ENCODE measurements around the gene TAS2R30. TPM values are rescaled to one million over a fixed set of nuclear protein-coding genes. Genes with fewer than 3 reads are reported as not detected.

The TAS2R30 gene
- total and polyA plus RNA-seq, 9 of the 15 experiments (the other 6 are each of a cell fraction or from before 2014, with no cell fraction given): 0.11 to 4.0 (median 0.99) TPM; not detected in 3

- FAIRE-seq: no peak
- Histone ChIP-seq H3K4me3 (no peak overlapping the region), H3K4me2 (ENCODE audit: insufficient read depth, low read length) (no peak overlapping the region), H3K9ac (ENCODE audit: insufficient read depth in 1 of 2, low read depth in 2 of 2, low read length in 2 of 2) (no peak overlapping the region), H4K20me1 (replicated peaks; ENCODE audit: control insufficient read depth, insufficient read depth, low read length) (no peaks in the 10 kb centered on the region), H3K36me3 (ENCODE audit: control insufficient read depth, insufficient read depth, low read length) (no peaks in the 10 kb centered on the region), H3K27me3 (ENCODE audit: control insufficient read depth in 2 of 2, insufficient read depth in 2 of 2, low read length in 2 of 2) (no peaks in the 10 kb centered on the region), H3K4me1 (replicated peaks in 1 of 2; ENCODE audit: control insufficient read depth in 2 of 2, insufficient read depth in 2 of 2, low read length in 2 of 2) (no peaks in the 10 kb centered on the region), H3K27ac (ENCODE audit: extremely low read depth, low read depth, low read length) (no peak overlapping the region), H2AFZ (ENCODE audit: low read depth, low read length) (no peak overlapping the region), H3K9me1 (ENCODE audit: control insufficient read depth, insufficient read depth, low read length) (no peaks in the 10 kb centered on the region), H3K79me2 (ENCODE audit: control insufficient read depth, insufficient read depth, low read length) (peaks cover 33% of the 10 kb centered on the region), H3K9me3 (replicated peaks; ENCODE audit: control insufficient read depth, insufficient read depth, low read depth, low read length) (no peaks in the 10 kb centered on the region)
- intact Hi-C loops (cut with micrococcal nuclease): no loop called here
- ATAC-seq: no peak
- no TSS peak for BruUV-seq (replicated peaks)
- CTCF ChIA-PET (ENCODE audit: low intra/inter-chr PET ratio): no interaction called here
- in situ Hi-C loops (cut with MboI): no loop called here
- no peak for DNase-seq (ENCODE audit: extremely low read depth in 1 of 4, low spot score in 3 of 4)
- POLR2A ChIA-PET: no interaction called here
- WGBS (ENCODE audit: insufficient coverage, low coverage, missing lambda C conversion rate): 87% methylated on average over 2 of the region's 2 CpGs
- TF ChIP-seq, protein P1, sequence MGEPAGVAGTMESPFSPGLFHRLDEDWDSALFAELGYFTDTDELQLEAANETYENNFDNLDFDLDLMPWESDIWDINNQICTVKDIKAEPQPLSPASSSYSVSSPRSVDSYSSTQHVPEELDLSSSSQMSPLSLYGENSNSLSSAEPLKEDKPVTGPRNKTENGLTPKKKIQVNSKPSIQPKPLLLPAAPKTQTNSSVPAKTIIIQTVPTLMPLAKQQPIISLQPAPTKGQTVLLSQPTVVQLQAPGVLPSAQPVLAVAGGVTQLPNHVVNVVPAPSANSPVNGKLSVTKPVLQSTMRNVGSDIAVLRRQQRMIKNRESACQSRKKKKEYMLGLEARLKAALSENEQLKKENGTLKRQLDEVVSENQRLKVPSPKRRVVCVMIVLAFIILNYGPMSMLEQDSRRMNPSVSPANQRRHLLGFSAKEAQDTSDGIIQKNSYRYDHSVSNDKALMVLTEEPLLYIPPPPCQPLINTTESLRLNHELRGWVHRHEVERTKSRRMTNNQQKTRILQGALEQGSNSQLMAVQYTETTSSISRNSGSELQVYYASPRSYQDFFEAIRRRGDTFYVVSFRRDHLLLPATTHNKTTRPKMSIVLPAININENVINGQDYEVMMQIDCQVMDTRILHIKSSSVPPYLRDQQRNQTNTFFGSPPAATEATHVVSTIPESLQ (CRISPR knock-in tag; IDR thresholded peaks at IDR 0.05): no peak
- TF ChIP-seq HDGF (IDR thresholded peaks at IDR 0.05) (no peak), FUS (optimal IDR thresholded peaks at IDR 0.05; ENCODE audit: low read depth, low read length) (no peak), FOXK1 (CRISPR knock-in tag; IDR thresholded peaks at IDR 0.05; ENCODE audit: borderline replicate concordance) (no peak), ZNF398 (CRISPR knock-in tag; IDR thresholded peaks at IDR 0.05) (no peak), MYC (IDR thresholded peaks at IDR 0.05; ENCODE audit: low read depth, low read length) (no peak), MYC (CRISPR knock-in tag; IDR thresholded peaks at IDR 0.05; ENCODE audit: borderline replicate concordance, low read depth) (no peak), CCNT2 (IDR thresholded peaks at IDR 0.05; ENCODE audit: borderline replicate concordance, extremely low read depth, insufficient read length, low read depth, low read length) (no peak), KLF6 (CRISPR knock-in tag; IDR thresholded peaks at IDR 0.05; ENCODE audit: borderline replicate concordance) (no peak), EWSR1 (IDR thresholded peaks at IDR 0.05; ENCODE audit: borderline replicate concordance, low read depth, partially characterized antibody) (no peak)
- TF ChIP-seq, protein P2, sequence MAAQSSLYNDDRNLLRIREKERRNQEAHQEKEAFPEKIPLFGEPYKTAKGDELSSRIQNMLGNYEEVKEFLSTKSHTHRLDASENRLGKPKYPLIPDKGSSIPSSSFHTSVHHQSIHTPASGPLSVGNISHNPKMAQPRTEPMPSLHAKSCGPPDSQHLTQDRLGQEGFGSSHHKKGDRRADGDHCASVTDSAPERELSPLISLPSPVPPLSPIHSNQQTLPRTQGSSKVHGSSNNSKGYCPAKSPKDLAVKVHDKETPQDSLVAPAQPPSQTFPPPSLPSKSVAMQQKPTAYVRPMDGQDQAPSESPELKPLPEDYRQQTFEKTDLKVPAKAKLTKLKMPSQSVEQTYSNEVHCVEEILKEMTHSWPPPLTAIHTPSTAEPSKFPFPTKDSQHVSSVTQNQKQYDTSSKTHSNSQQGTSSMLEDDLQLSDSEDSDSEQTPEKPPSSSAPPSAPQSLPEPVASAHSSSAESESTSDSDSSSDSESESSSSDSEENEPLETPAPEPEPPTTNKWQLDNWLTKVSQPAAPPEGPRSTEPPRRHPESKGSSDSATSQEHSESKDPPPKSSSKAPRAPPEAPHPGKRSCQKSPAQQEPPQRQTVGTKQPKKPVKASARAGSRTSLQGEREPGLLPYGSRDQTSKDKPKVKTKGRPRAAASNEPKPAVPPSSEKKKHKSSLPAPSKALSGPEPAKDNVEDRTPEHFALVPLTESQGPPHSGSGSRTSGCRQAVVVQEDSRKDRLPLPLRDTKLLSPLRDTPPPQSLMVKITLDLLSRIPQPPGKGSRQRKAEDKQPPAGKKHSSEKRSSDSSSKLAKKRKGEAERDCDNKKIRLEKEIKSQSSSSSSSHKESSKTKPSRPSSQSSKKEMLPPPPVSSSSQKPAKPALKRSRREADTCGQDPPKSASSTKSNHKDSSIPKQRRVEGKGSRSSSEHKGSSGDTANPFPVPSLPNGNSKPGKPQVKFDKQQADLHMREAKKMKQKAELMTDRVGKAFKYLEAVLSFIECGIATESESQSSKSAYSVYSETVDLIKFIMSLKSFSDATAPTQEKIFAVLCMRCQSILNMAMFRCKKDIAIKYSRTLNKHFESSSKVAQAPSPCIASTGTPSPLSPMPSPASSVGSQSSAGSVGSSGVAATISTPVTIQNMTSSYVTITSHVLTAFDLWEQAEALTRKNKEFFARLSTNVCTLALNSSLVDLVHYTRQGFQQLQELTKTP (IDR thresholded peaks at IDR 0.05; ENCODE audit: low read depth in 1 of 2, partially characterized antibody in 2 of 2): no peak
Observed at GRCh38 chr12:11106288-11106687, 28.2 kb downstream of the TAS2R30 start.
